LNCaP clone FGC (cell line): ENCODE results near the gene ADSS1.

Experiments
- DNase-seq: peaks from one replicate; pipeline ENCODE4 v3.0.0-alpha.2; 2011; ENCODE audit warnings: low read depth
- H3K4me3 ChIP-seq: 2 replicates; pipeline ENCODE4 v1.5.1; 2011; ENCODE audit warnings: mild to moderate bottlenecking, low read depth, low read length, control low read depth
- CTCF ChIP-seq: IDR thresholded peaks from 2 replicates; pipeline ENCODE4 v1.5.1; 2012; ENCODE audit warnings: mild to moderate bottlenecking; ENCODE audit not compliant: control insufficient read depth, insufficient read depth; ENCODE audit errors: extremely low read depth

Gene ADSS1

GRCh38 chr14:104712881-104713734 is 10.9 kb upstream of the ADSS1 start:
- no peak for TF ChIP-seq CTCF
- no peak for DNase-seq
- no peak overlapping the region for H3K4me3 ChIP-seq

GRCh38 chr14:104714066-104714465 is 10.0 kb upstream of the ADSS1 start:
- no peak for TF ChIP-seq CTCF
- H3K4me3 ChIP-seq: no peak overlapping the region
- DNase-seq: no peak

GRCh38 chr14:104714681-104715080 is 9.3 kb upstream of the ADSS1 start:
- H3K4me3 ChIP-seq: no peak overlapping the region
- no peak for DNase-seq
- TF ChIP-seq CTCF: no peak

- peak; percentile 30 for DNase-seq
- TF ChIP-seq CTCF: no peak
- no peak overlapping the region for H3K4me3 ChIP-seq
These were observed 8.6 kb upstream of the ADSS1 start for GRCh38 chr14:104715416-104715815.

- no peak overlapping the region for H3K4me3 ChIP-seq
- TF ChIP-seq CTCF: no peak
- no peak for DNase-seq
These were observed 8.2 kb upstream of the ADSS1 start for GRCh38 chr14:104715871-104716270.

- no peak for TF ChIP-seq CTCF
- no peak for DNase-seq
- H3K4me3 ChIP-seq: no peak overlapping the region
These were observed 6.9 kb upstream of the ADSS1 start for GRCh38 chr14:104717137-104717536.

GRCh38 chr14:104717646-104718045 is 6.4 kb upstream of the ADSS1 start:
- no peak overlapping the region for H3K4me3 ChIP-seq
- no peak for DNase-seq
- TF ChIP-seq CTCF: no peak
